B cell (primary cell): Measurements from ENCODE around the gene GDF9.

Experiments used
- EZH2 ChIP-seq: IDR thresholded peaks from 2 replicates; pipeline ENCODE4 v1.6.1; 2012; ENCODE audit warnings: borderline replicate concordance, low read depth, mild to moderate bottlenecking, moderate library complexity, low read length; ENCODE audit not compliant: insufficient read depth, poor library complexity, severe bottlenecking
- TF ChIP-seq, protein P1 (sequence below): fragments of 200-600 bp; IDR thresholded peaks from one replicate; pipeline ENCODE4 v1.8.0; 2022; ENCODE audit warnings: antibody characterized with exemption, mild to moderate bottlenecking

DNA sequence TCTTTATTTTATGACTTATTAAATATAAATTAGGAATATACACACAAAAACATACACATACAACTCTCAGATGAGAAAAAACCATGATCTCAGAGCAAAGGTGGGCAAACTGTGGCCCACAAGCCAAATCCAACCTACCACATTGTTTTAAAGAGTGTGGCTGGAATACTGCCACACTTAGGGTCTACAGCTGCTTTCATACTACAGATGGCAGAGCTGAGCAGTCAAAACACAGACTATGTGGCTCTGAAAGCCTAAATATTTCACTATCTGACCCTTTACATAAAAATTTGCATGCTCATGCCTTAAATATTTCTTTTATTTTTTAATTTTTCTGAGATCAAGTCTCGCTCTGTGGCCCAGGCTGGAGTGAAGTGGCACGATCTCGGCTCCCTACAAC lies 35.5 kb upstream of the GDF9 start:
- TF ChIP-seq, protein P1, sequence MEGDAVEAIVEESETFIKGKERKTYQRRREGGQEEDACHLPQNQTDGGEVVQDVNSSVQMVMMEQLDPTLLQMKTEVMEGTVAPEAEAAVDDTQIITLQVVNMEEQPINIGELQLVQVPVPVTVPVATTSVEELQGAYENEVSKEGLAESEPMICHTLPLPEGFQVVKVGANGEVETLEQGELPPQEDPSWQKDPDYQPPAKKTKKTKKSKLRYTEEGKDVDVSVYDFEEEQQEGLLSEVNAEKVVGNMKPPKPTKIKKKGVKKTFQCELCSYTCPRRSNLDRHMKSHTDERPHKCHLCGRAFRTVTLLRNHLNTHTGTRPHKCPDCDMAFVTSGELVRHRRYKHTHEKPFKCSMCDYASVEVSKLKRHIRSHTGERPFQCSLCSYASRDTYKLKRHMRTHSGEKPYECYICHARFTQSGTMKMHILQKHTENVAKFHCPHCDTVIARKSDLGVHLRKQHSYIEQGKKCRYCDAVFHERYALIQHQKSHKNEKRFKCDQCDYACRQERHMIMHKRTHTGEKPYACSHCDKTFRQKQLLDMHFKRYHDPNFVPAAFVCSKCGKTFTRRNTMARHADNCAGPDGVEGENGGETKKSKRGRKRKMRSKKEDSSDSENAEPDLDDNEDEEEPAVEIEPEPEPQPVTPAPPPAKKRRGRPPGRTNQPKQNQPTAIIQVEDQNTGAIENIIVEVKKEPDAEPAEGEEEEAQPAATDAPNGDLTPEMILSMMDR, result no peak
- TF ChIP-seq EZH2, result no peak
